Osteocyte (in vitro differentiated cells): Measurements from ENCODE around the gene ZNF350. TPM values are rescaled to one million over a fixed set of nuclear protein-coding genes. Genes with fewer than 3 reads are reported as not detected.

Experiments used
- DNase-seq: peaks from one replicate; pipeline ENCODE4 v3.0.0; 2021; ENCODE audit warnings: mixed read lengths; ENCODE audit not compliant: unreplicated experiment; ENCODE audit errors: extremely low spot score
- H3K27ac Mint-ChIP-seq: one replicate; pipeline ENCODE4 v1.8.0; 2021; ENCODE audit warnings: mild to moderate bottlenecking, mixed read lengths; ENCODE audit not compliant: unreplicated experiment
- H3K27me3 Mint-ChIP-seq: one replicate; pipeline ENCODE4 v1.8.0; 2021; ENCODE audit warnings: mixed read lengths; ENCODE audit not compliant: unreplicated experiment
- H3K36me3 Mint-ChIP-seq: one replicate; pipeline ENCODE4 v1.8.0; 2021; ENCODE audit warnings: mixed read lengths; ENCODE audit not compliant: unreplicated experiment
- H3K4me1 Mint-ChIP-seq: one replicate; pipeline ENCODE4 v1.8.0; 2021; ENCODE audit warnings: mixed read lengths; ENCODE audit not compliant: unreplicated experiment
- H3K4me3 Mint-ChIP-seq: one replicate; pipeline ENCODE4 v1.8.0; 2021; ENCODE audit warnings: mild to moderate bottlenecking, moderate library complexity, mixed read lengths; ENCODE audit not compliant: unreplicated experiment
- H3K9me3 Mint-ChIP-seq: one replicate; pipeline ENCODE4 v1.8.0; 2021; ENCODE audit warnings: mixed read lengths; ENCODE audit not compliant: unreplicated experiment
- CTCF ChIP-seq: fragments of 200-600 bp; sonication (generic); IDR thresholded peaks from 2 replicates; pipeline ENCODE4 v1.5.0; 2021; ENCODE audit warnings: antibody characterized with exemption, mild to moderate bottlenecking, moderate library complexity
- total RNA-seq: library from RNA; stranded (reverse); gene quantifications from 2 replicates; pipeline ENCODE4 v1.2.1, GENCODE V29; 2021

ZNF350 gene
- total RNA-seq, 1 donor from 2014 or later, result 10.6 TPM

- H3K27ac Mint-ChIP-seq, result peak overlapping the region; percentile 89
- TF ChIP-seq CTCF, result no peak
- DNase-seq, result no peak
- no peaks in the 10 kb centered on the region for H3K27me3 Mint-ChIP-seq
- peaks cover 26% of the 10 kb centered on the region for H3K9me3 Mint-ChIP-seq
- H3K4me1 Mint-ChIP-seq, result peaks cover 20% of the 10 kb centered on the region
- peaks cover 24% of the 10 kb centered on the region for H3K36me3 Mint-ChIP-seq
- peak overlapping the region; percentile 99 for H3K4me3 Mint-ChIP-seq
These were observed 60.2 kb downstream of the ZNF350 start for GRCh38 chr19:51926426-51926783.

- peaks cover 6% of the 10 kb centered on the region for H3K4me1 Mint-ChIP-seq
These were observed 64.7 kb downstream of the ZNF350 start for GRCh38 chr19:51921949-51922348.

GRCh38 chr19:51919606-51920005, 67.0 kb downstream of the ZNF350 start:
- no peak for DNase-seq
- TF ChIP-seq CTCF, result no peak
- Mint-ChIP-seq H3K27me3 (no peaks in the 10 kb centered on the region), H3K9me3 (peaks cover 42% of the 10 kb centered on the region), H3K4me3 (no peak overlapping the region), H3K4me1 (no peaks in the 10 kb centered on the region), H3K27ac (no peak overlapping the region), H3K36me3 (peaks cover 5% of the 10 kb centered on the region)

More at GRCh38 chr19:51921949-51922348, 64.7 kb downstream of the ZNF350 start:
- no peak for DNase-seq
- peaks cover 2% of the 10 kb centered on the region for H3K36me3 Mint-ChIP-seq
- no peak for TF ChIP-seq CTCF
- no peak overlapping the region for H3K4me3 Mint-ChIP-seq
- no peak overlapping the region for H3K27ac Mint-ChIP-seq
- H3K27me3 Mint-ChIP-seq, result no peaks in the 10 kb centered on the region
- H3K9me3 Mint-ChIP-seq, result peaks cover 34% of the 10 kb centered on the region

- Mint-ChIP-seq H3K4me3 (no peak overlapping the region), H3K9me3 (peaks cover 47% of the 10 kb centered on the region), H3K4me1 (no peaks in the 10 kb centered on the region), H3K36me3 (peaks cover 3% of the 10 kb centered on the region), H3K27me3 (no peaks in the 10 kb centered on the region), H3K27ac (no peak overlapping the region)
- TF ChIP-seq CTCF, result no peak
- no peak for DNase-seq
These were observed 70.5 kb downstream of the ZNF350 start for GRCh38 chr19:51916167-51916566.

- Mint-ChIP-seq H3K4me1 (no peaks in the 10 kb centered on the region), H3K27ac (no peak overlapping the region), H3K4me3 (no peak overlapping the region), H3K27me3 (no peaks in the 10 kb centered on the region), H3K36me3 (peaks cover 3% of the 10 kb centered on the region), H3K9me3 (peaks cover 40% of the 10 kb centered on the region)
- TF ChIP-seq CTCF, result no peak
- DNase-seq, result no peak
These were observed 71.2 kb downstream of the ZNF350 start for GRCh38 chr19:51915324-51915867.

Other genes starting within 250 kb of the ZNF350 start
- not detected in 2 replicates for gene FPR1, start 235.0 kb downstream of the ZNF350 start, total RNA-seq
- gene FPR2, start 225.7 kb downstream of the ZNF350 start, total RNA-seq, result not detected in 2 replicates
- gene FPR3, start 191.7 kb downstream of the ZNF350 start, total RNA-seq, result not detected in 2 replicates
- 15.4 and 21.3 TPM in 2 replicates for gene ZNF577, start 98.9 kb downstream of the ZNF350 start, total RNA-seq
- gene ZNF649, start 81.8 kb downstream of the ZNF350 start, total RNA-seq, result 12.6 and 13.6 TPM in 2 replicates
- 7.8 and 9.4 TPM in 2 replicates for gene ZNF613, start 59.4 kb downstream of the ZNF350 start, total RNA-seq
- gene ZNF615, start 21.4 kb upstream of the ZNF350 start, total RNA-seq, result 11.7 and 13.1 TPM in 2 replicates
- 7.9 and 8.4 TPM in 2 replicates for gene ZNF614, start 41.5 kb upstream of the ZNF350 start, total RNA-seq
- gene ZNF432, start 62.0 kb upstream of the ZNF350 start, total RNA-seq, result 11.5 and 12.5 TPM in 2 replicates
- gene ZNF841, start 108.9 kb upstream of the ZNF350 start, total RNA-seq, result 24.9 and 26.2 TPM in 2 replicates
- gene ZNF616, start 153.1 kb upstream of the ZNF350 start, total RNA-seq, result 15.0 and 16.5 TPM in 2 replicates
- gene ZNF836, start 184.8 kb upstream of the ZNF350 start, total RNA-seq, result 19.0 and 19.1 TPM in 2 replicates
- gene PPP2R1A, start 203.2 kb upstream of the ZNF350 start, total RNA-seq, result 257 and 269 TPM in 2 replicates